GM10266 (cell line): ENCODE measurements around the gene AKNA.

Experiments
- DNase-seq: peaks from one replicate; pipeline ENCODE4 v3.0.0; 2012; ENCODE audit errors: extremely low spot score
- CTCF ChIP-seq: IDR thresholded peaks from 2 replicates; pipeline ENCODE4 v1.5.1; 2012; ENCODE audit warnings: mild to moderate bottlenecking, low read depth; ENCODE audit not compliant: control insufficient read depth, insufficient read depth; ENCODE audit errors: missing control alignments

Gene AKNA

GRCh38 chr9:114291886-114292590, 95.7 kb downstream of the AKNA start:
- DNase-seq = no peak

GRCh38 chr9:114291064-114291474, 96.7 kb downstream of the AKNA start:
- TF ChIP-seq CTCF = peak; percentile 92
- DNase-seq = peak; percentile 69

More at GRCh38 chr9:114291886-114292590, 95.7 kb downstream of the AKNA start:
- TF ChIP-seq CTCF = no peak

GRCh38 chr9:114290561-114290986, 97.2 kb downstream of the AKNA start:
- no peak for TF ChIP-seq CTCF
- DNase-seq = no peak

DNA sequence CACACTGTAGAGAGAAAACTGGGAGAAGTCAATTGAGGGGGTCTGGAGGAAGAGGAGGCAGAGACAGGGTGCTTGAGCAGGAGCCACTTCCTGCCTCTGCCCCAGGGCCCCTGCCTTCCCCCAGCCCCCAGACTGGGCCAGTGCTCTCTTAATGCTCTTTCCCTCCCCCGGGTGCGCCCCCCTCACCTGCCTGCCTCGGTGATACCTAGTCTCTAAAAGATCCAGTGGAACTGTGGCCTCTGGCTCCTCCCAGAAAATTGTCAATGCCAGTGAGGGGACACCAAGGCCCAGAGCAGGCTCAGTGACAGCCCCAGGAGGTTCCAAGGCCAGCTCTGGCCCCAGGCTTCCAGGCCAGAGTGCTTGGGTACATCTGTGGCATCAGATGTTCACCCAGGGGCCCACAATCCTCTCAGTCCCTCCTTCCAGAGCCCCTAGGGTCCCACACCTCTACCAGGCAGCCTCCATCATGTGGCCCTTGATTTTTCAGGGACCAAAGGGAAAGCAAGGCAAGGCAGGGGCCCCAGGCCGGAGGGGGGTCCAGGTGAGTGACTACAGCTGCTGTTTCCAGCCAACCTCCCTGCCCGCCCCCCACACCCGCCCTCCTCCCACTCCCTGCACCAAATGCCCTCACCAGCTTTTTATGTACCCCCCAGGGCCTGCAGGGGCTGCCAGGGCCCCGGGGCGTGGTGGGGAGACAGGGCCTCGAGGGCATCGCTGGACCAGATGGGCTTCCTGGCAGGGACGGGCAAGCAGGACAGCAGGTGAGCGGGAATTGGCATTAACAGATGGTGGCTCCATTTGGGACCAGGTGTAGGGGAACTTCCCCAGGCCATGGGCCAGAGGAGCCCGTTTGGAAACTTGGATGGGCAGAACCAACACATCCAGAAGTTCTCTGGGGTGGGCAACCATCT, 98.0 kb downstream of the AKNA start:
- DNase-seq = no peak
- TF ChIP-seq CTCF = no peak

DNA sequence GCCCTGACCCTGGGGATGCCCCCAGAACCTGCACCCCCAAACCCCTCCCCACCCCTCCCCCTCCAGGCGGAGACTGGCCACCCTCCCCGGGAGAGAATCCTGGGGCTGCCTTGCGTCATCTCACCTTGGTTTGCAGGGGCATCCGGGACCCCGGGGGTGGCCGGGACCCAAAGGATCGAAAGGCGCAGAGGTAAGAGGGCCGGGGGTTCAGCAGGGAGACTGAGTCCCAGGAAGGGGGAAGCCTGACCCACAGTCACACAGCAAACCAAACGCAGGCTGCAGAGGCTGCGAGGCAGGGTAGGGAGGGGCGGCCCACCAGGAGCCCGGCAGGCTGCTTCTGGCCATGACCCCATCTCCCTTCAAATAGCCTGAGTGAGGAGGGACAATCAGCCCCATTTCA, 98.7 kb downstream of the AKNA start:
- no peak for DNase-seq
- TF ChIP-seq CTCF = no peak

- no peak for DNase-seq
Observed at GRCh38 chr9:114288193-114289091, 99.3 kb downstream of the AKNA start.

More at GRCh38 chr9:114288193-114289091, 99.3 kb downstream of the AKNA start:
- no peak for TF ChIP-seq CTCF
